Measurements from ENCODE around the gene GNG2. TPM values are rescaled to one million over a fixed set of nuclear protein-coding genes. Genes with fewer than 3 reads are reported as not detected.

The GNG2 gene
- total and polyA plus RNA-seq, 2 of the 8 experiments (the other 6 are each of a cell fraction or from before 2014, with no cell fraction given) = 8.2 to 17.9 TPM

DNA sequence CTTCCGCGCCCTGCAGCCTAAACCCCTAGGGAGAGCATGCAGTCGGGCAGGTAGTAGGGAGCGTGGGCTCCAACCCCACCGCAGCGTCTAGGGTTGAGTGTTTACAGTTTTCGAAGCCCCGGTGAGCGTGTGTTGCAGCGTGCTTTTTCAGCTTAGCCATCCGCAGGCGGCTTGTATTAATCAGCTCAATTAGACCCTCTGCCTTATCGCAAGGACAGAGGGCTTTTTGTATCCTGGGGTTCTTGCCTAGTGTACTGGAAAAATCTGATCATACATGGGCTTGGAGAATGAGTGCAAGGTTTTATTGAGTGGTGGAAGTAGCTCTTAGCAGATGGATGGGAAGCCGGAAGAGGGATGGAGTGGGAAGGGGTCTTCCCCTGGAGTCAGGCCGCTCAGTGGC, 44.4 kb upstream of the GNG2 start (continued):
- TF ChIP-seq ZNF274 (IDR thresholded peaks at IDR 0.05; ENCODE audit: borderline replicate concordance, extremely low read depth, low read length) (no peak), JUN (IDR thresholded peaks at IDR 0.05; ENCODE audit: low read depth, low read length) (no peak), RFX5 (IDR thresholded peaks at IDR 0.05; ENCODE audit: borderline replicate concordance, low read depth, low read length) (no peak), PHF8 (conservative IDR thresholded peaks at IDR 0.05; ENCODE audit: low read depth, low read length) (no peak), SAP30 (IDR thresholded peaks at IDR 0.05; ENCODE audit: insufficient read depth, insufficient replicate concordance, low read length) (no peak), NANOG (IDR thresholded peaks at IDR 0.05; ENCODE audit: insufficient read depth, low read depth, low read length, poor library complexity, severe bottlenecking) (no peak)
